SJCRH30 (cell line): Measurements from ENCODE around the gene SCUBE2. TPM values are rescaled to one million over a fixed set of nuclear protein-coding genes. Genes with fewer than 3 reads are reported as not detected.
A peak's percentile ranks its signal among the peaks of the same experiment; 100 is the strongest.
"Not testable (repeated sequence)": the region's sequence is repeated elsewhere in the genome, so short reads cannot be mapped to it uniquely, and the experiment has no call there.

Source experiments
- DNase-seq, 2 experiments: peaks; one replicate each; pipeline ENCODE4 v3.0.0-alpha.2; 2015 to 2020
- H3K27ac ChIP-seq: fragments of 250-450 bp; sonication (Bioruptor Pico); 2 replicates; pipeline ENCODE4 v1.5.1; 2020; ENCODE audit warnings: mild to moderate bottlenecking, moderate library complexity
- H3K27me3 ChIP-seq: fragments of 250-450 bp; sonication (Bioruptor Pico); 2 replicates; pipeline ENCODE4 v1.5.1; 2020; ENCODE audit warnings: mild to moderate bottlenecking, moderate library complexity
- H3K36me3 ChIP-seq: fragments of 250-450 bp; sonication (Bioruptor Pico); 2 replicates; pipeline ENCODE4 v1.5.1; 2020; ENCODE audit warnings: mild to moderate bottlenecking, moderate library complexity
- H3K4me1 ChIP-seq: fragments of 250-450 bp; sonication (Bioruptor Pico); 2 replicates; pipeline ENCODE4 v1.5.1; 2020; ENCODE audit warnings: mild to moderate bottlenecking, moderate library complexity
- H3K4me3 ChIP-seq: fragments of 250-450 bp; sonication (Bioruptor Pico); 2 replicates; pipeline ENCODE4 v1.5.1; 2020; ENCODE audit warnings: mild to moderate bottlenecking, moderate library complexity
- H3K9me3 ChIP-seq: fragments of 250-450 bp; sonication (Bioruptor Pico); replicated peaks from 2 replicates; pipeline ENCODE4 v1.5.1; 2020; ENCODE audit warnings: mild to moderate bottlenecking, moderate library complexity
- total RNA-seq: library from RNA; depleted of rRNA; stranded (reverse); fragments of >200 nt; shearing (Covaris generic); gene quantifications from 2 replicates; pipeline ENCODE4 v1.2.3, GENCODE V29; 2014

The SCUBE2 gene
- total RNA-seq, 1 experiment from 2014 or later: 0.40 TPM

GRCh38 chr11:9123595-9124304 is 32.4 kb upstream of the SCUBE2 start:
- no peaks in the 10 kb centered on the region for H3K9me3 ChIP-seq
- H3K27ac ChIP-seq: no peak overlapping the region
- no peaks in the 10 kb centered on the region for H3K27me3 ChIP-seq
- H3K4me1 ChIP-seq: peaks cover 10% of the 10 kb centered on the region
- H3K36me3 ChIP-seq: no peaks in the 10 kb centered on the region
- DNase-seq: no peak
- no peak overlapping the region for H3K4me3 ChIP-seq

- Histone ChIP-seq H3K4me3 (no peak overlapping the region), H3K36me3 (no peaks in the 10 kb centered on the region), H3K4me1 (peaks cover 10% of the 10 kb centered on the region), H3K27me3 (no peaks in the 10 kb centered on the region), H3K9me3 (no peaks in the 10 kb centered on the region), H3K27ac (no peak overlapping the region)
- DNase-seq: no peak
Measured at GRCh38 chr11:9121469-9121796, 30.0 kb upstream of the SCUBE2 start.

- Histone ChIP-seq H3K9me3 (no peaks in the 10 kb centered on the region), H3K27ac (peak overlapping the region; percentile 79), H3K27me3 (no peaks in the 10 kb centered on the region), H3K36me3 (no peaks in the 10 kb centered on the region), H3K4me3 (peak overlapping the region; percentile 34), H3K4me1 (peaks cover 10% of the 10 kb centered on the region)
- peak; percentile 91 to 96 for DNase-seq
Measured at GRCh38 chr11:9120664-9121468, 29.5 kb upstream of the SCUBE2 start.

GRCh38 chr11:9118277-9118676 is 26.9 kb upstream of the SCUBE2 start:
- Histone ChIP-seq H3K36me3 (no peaks in the 10 kb centered on the region), H3K9me3 (no peaks in the 10 kb centered on the region), H3K27me3 (no peaks in the 10 kb centered on the region), H3K4me1 (peaks cover 10% of the 10 kb centered on the region), H3K4me3 (no peak overlapping the region), H3K27ac (no peak overlapping the region)
- DNase-seq: no peak

- Histone ChIP-seq H3K4me1 (no peaks in the 10 kb centered on the region), H3K9me3 (no peaks in the 10 kb centered on the region; the same call in 1 of the 2 replicates), H3K27me3 (no peaks in the 10 kb centered on the region), H3K36me3 (no peaks in the 10 kb centered on the region), H3K4me3 (no peak overlapping the region), H3K27ac (no peak overlapping the region)
- DNase-seq: no peak
Measured at GRCh38 chr11:9112075-9112474, 20.7 kb upstream of the SCUBE2 start.

- Histone ChIP-seq H3K4me1 (no peaks in the 10 kb centered on the region), H3K27me3 (no peaks in the 10 kb centered on the region), H3K4me3 (no peak overlapping the region), H3K27ac (no peak overlapping the region), H3K36me3 (no peaks in the 10 kb centered on the region), H3K9me3 (no peaks in the 10 kb centered on the region; the same call in 1 of the 2 replicates)
- DNase-seq: no peak
Measured at GRCh38 chr11:9109858-9110731, 18.7 kb upstream of the SCUBE2 start.

- H3K4me3 ChIP-seq: no peak overlapping the region
- no peaks in the 10 kb centered on the region for H3K27me3 ChIP-seq
- no peak overlapping the region for H3K27ac ChIP-seq
- H3K9me3 ChIP-seq: no peaks in the 10 kb centered on the region; the same call in 1 of the 2 replicates
- H3K36me3 ChIP-seq: no peaks in the 10 kb centered on the region
- no peak for DNase-seq
- H3K4me1 ChIP-seq: no peaks in the 10 kb centered on the region
Measured at GRCh38 chr11:9104580-9104979, 13.2 kb upstream of the SCUBE2 start.

GRCh38 chr11:9103542-9104276 is 12.3 kb upstream of the SCUBE2 start:
- no peak for DNase-seq
- Histone ChIP-seq H3K36me3 (no peaks in the 10 kb centered on the region), H3K9me3 (no peaks in the 10 kb centered on the region; the same call in 1 of the 2 replicates), H3K4me1 (no peaks in the 10 kb centered on the region), H3K27me3 (no peaks in the 10 kb centered on the region), H3K27ac (no peak overlapping the region), H3K4me3 (no peak overlapping the region)

- no peak overlapping the region for H3K27ac ChIP-seq
Measured at GRCh38 chr11:9099617-9100016, 8.2 kb upstream of the SCUBE2 start.

GRCh38 chr11:9098455-9098854 is 7.1 kb upstream of the SCUBE2 start:
- not testable (repeated sequence) for DNase-seq, H3K27me3 ChIP-seq, H3K4me3 ChIP-seq, H3K36me3 ChIP-seq, H3K27ac ChIP-seq, H3K4me1 ChIP-seq, H3K9me3 ChIP-seq

More at GRCh38 chr11:9099617-9100016, 8.2 kb upstream of the SCUBE2 start:
- Histone ChIP-seq H3K9me3 (no peaks in the 10 kb centered on the region; the same call in 1 of the 2 replicates), H3K4me3 (no peak overlapping the region), H3K27me3 (no peaks in the 10 kb centered on the region), H3K36me3 (no peaks in the 10 kb centered on the region), H3K4me1 (no peaks in the 10 kb centered on the region)
- no peak for DNase-seq

GRCh38 chr11:9097186-9097943 is 6.0 kb upstream of the SCUBE2 start:
- H3K4me1 ChIP-seq, H3K9me3 ChIP-seq, H3K27ac ChIP-seq, H3K36me3 ChIP-seq, H3K4me3 ChIP-seq, DNase-seq, H3K27me3 ChIP-seq: not testable (repeated sequence)

- DNase-seq: no peak
- no peak overlapping the region for H3K27ac ChIP-seq
Measured at GRCh38 chr11:9096427-9096826, 5.0 kb upstream of the SCUBE2 start.

GRCh38 chr11:9095421-9095820 is 4.0 kb upstream of the SCUBE2 start:
- Histone ChIP-seq H3K4me3 (no peak overlapping the region), H3K4me1 (no peaks in the 10 kb centered on the region), H3K27me3 (no peaks in the 10 kb centered on the region), H3K36me3 (no peaks in the 10 kb centered on the region), H3K9me3 (no peaks in the 10 kb centered on the region), H3K27ac (no peak overlapping the region)
- peak; percentile 34 to 42 for DNase-seq

More at GRCh38 chr11:9096427-9096826, 5.0 kb upstream of the SCUBE2 start:
- Histone ChIP-seq H3K27me3 (no peaks in the 10 kb centered on the region), H3K4me1 (no peaks in the 10 kb centered on the region), H3K9me3 (no peaks in the 10 kb centered on the region; the same call in 1 of the 2 replicates), H3K4me3 (no peak overlapping the region), H3K36me3 (no peaks in the 10 kb centered on the region)

GRCh38 chr11:9094420-9094819 is 3.0 kb upstream of the SCUBE2 start:
- Histone ChIP-seq H3K9me3 (no peaks in the 10 kb centered on the region), H3K27ac (no peak overlapping the region), H3K36me3 (no peaks in the 10 kb centered on the region), H3K4me1 (no peaks in the 10 kb centered on the region), H3K27me3 (no peaks in the 10 kb centered on the region), H3K4me3 (no peak overlapping the region)
- DNase-seq: no peak
